GM23338 (cell line): ENCODE measurements around the gene SLC2A9. TPM values are rescaled to one million over a fixed set of nuclear protein-coding genes. Genes with fewer than 3 reads are reported as not detected.
A peak's percentile ranks its signal among the peaks of the same experiment; 100 is the strongest.

ENCODE experiments used
- ATAC-seq: fragments of 200-7000 bp; cut with Tn5 transposase; 3 replicates; pipeline ENCODE4 v1.9.1; 2020
- DNase-seq: peaks from one replicate; pipeline ENCODE4 v3.0.0-alpha.2; 2015; ENCODE audit warnings: low spot score
- H2AFZ ChIP-seq: fragments of 200-600 bp; sonication (generic); 2 replicates; pipeline ENCODE4 v1.8.0; 2016; ENCODE audit warnings: antibody characterized with exemption, mild to moderate bottlenecking, moderate library complexity
- H3F3A ChIP-seq: fragments of 200-600 bp; sonication (generic); replicated peaks from 2 replicates; pipeline ENCODE4 v1.8.0; 2017; ENCODE audit warnings: antibody characterized with exemption, mixed run types, low read depth
- H3K27ac ChIP-seq: fragments of 200-600 bp; sonication (generic); 2 replicates; pipeline ENCODE4 v1.6.1; 2016; ENCODE audit warnings: low read depth
- H3K27me3 ChIP-seq: fragments of 200-600 bp; sonication (generic); 2 replicates; pipeline ENCODE4 v1.8.0; 2016; ENCODE audit warnings: mild to moderate bottlenecking, mixed run types, moderate library complexity; ENCODE audit not compliant: insufficient read depth
- H3K36me3 ChIP-seq: fragments of 200-600 bp; sonication (generic); 2 replicates; pipeline ENCODE4 v1.8.0; 2016; ENCODE audit warnings: mild to moderate bottlenecking; ENCODE audit not compliant: insufficient read depth
- H3K4me1 ChIP-seq: fragments of 200-600 bp; sonication (generic); 2 replicates; pipeline ENCODE4 v1.8.0; 2016; ENCODE audit warnings: mild to moderate bottlenecking, moderate library complexity; ENCODE audit not compliant: insufficient read depth
- H3K4me2 ChIP-seq: fragments of 200-600 bp; sonication (generic); 2 replicates; pipeline ENCODE4 v1.7.1; 2017; ENCODE audit warnings: mixed run types
- H3K4me3 ChIP-seq: fragments of 200-600 bp; sonication (generic); 2 replicates; pipeline ENCODE4 v1.6.1; 2016; ENCODE audit warnings: mixed run types
- H3K79me2 ChIP-seq: fragments of 200-600 bp; sonication (generic); replicated peaks from 2 replicates; pipeline ENCODE4 v1.8.0; 2017; ENCODE audit warnings: mild to moderate bottlenecking; ENCODE audit not compliant: insufficient read depth
- H3K9me2 ChIP-seq: fragments of 200-600 bp; sonication (generic); 2 replicates; pipeline ENCODE4 v1.8.0; 2017; ENCODE audit not compliant: insufficient read depth
- H4K20me1 ChIP-seq: fragments of 200-600 bp; sonication (generic); replicated peaks from 2 replicates; pipeline ENCODE4 v1.8.0; 2017; ENCODE audit warnings: mild to moderate bottlenecking; ENCODE audit not compliant: insufficient read depth
- H3K27ac Mint-ChIP-seq: 2 replicates; pipeline ENCODE4 v1.8.0; 2020; ENCODE audit warnings: inconsistent platforms, mild to moderate bottlenecking, moderate library complexity, mixed read lengths
- H3K27me3 Mint-ChIP-seq: 3 replicates; pipeline ENCODE4 v1.8.0; 2022; ENCODE audit warnings: low read depth, mild to moderate bottlenecking, moderate library complexity, mixed read lengths, inconsistent platforms; ENCODE audit not compliant: insufficient read depth, poor library complexity
- H3K36me3 Mint-ChIP-seq: 3 replicates; pipeline ENCODE4 v1.8.0; 2021; ENCODE audit warnings: low read depth, mild to moderate bottlenecking, inconsistent platforms, moderate library complexity, mixed read lengths
- H3K4me1 Mint-ChIP-seq: 3 replicates; pipeline ENCODE4 v1.8.0; 2020; ENCODE audit warnings: mild to moderate bottlenecking, inconsistent platforms, mixed read lengths
- H3K4me3 Mint-ChIP-seq: 3 replicates; pipeline ENCODE4 v1.8.0; 2021; ENCODE audit warnings: moderate library complexity, mild to moderate bottlenecking, inconsistent platforms, mixed read lengths
- H3K9me3 Mint-ChIP-seq: 3 replicates; pipeline ENCODE4 v1.8.0; 2020; ENCODE audit warnings: moderate library complexity, mild to moderate bottlenecking, inconsistent platforms, mixed read lengths
- CREB1 ChIP-seq: fragments of 250-450 bp; sonication (Bioruptor Pico); IDR thresholded peaks from 2 replicates; pipeline ENCODE4 v1.5.0; 2020; ENCODE audit warnings: low read depth, mild to moderate bottlenecking, moderate library complexity
- CTCF ChIP-seq, 2 experiments: fragments of 200-600 bp in 1 of 2; sonication (generic) in 1 of 2; conservative IDR thresholded peaks; 2 replicates each; pipeline versions ENCODE4 v1.5.1 to v1.6.1; 2016 to 2017; ENCODE audit warnings: antibody characterized with exemption in 2 of 2, low read depth in 2 of 2, mild to moderate bottlenecking in 2 of 2, moderate library complexity in 1 of 2
- EZH2 ChIP-seq: fragments of 200-600 bp; sonication (generic); IDR thresholded peaks from one replicate; pipeline ENCODE4 v1.8.0; 2017; ENCODE audit warnings: antibody characterized with exemption, mild to moderate bottlenecking, low read depth; ENCODE audit not compliant: unreplicated experiment
- EZH2phosphoT487 ChIP-seq: fragments of 200-600 bp; sonication (generic); IDR thresholded peaks from one replicate; pipeline ENCODE4 v1.8.1; 2018; ENCODE audit warnings: antibody characterized with exemption; ENCODE audit not compliant: unreplicated experiment
- JUNB ChIP-seq: IDR thresholded peaks from one replicate; pipeline ENCODE4 v1.6.1; 2016; ENCODE audit warnings: antibody characterized with exemption; ENCODE audit not compliant: unreplicated experiment
- NANOG ChIP-seq: IDR thresholded peaks from 2 replicates; pipeline ENCODE4 v1.6.1; 2016; ENCODE audit warnings: antibody characterized with exemption, borderline replicate concordance
- REST ChIP-seq: IDR thresholded peaks from one replicate; pipeline ENCODE4 v1.6.1; 2018; ENCODE audit warnings: antibody characterized with exemption; ENCODE audit not compliant: unreplicated experiment
- STAT1 ChIP-seq: IDR thresholded peaks from one replicate; pipeline ENCODE4 v1.6.1; 2016; ENCODE audit warnings: antibody characterized with exemption; ENCODE audit not compliant: unreplicated experiment
- ZNF114 ChIP-seq: fragments of 250-450 bp; sonication (Bioruptor Pico); IDR thresholded peaks from 2 replicates; pipeline ENCODE4 v1.5.0; 2020; ENCODE audit warnings: mild to moderate bottlenecking, moderate library complexity
- ZNF462 ChIP-seq: fragments of 250-450 bp; sonication (Bioruptor Pico); IDR thresholded peaks from 2 replicates; pipeline ENCODE4 v1.5.0; 2020; ENCODE audit warnings: mild to moderate bottlenecking, moderate library complexity
- polyA plus RNA-seq: library from polyadenylated mRNA; unstranded; fragments of >200 nt; fragmentation: Nextera tagmentation; extraction: Ambion mirVana; gene quantifications from 2 replicates; pipeline ENCODE4 v1.2.1, GENCODE V29; 2016
- total RNA-seq: library from RNA; depleted of rRNA; stranded (reverse); fragments of >200 nt; shearing (Covaris generic); gene quantifications from 2 replicates; pipeline ENCODE4 v1.2.3, GENCODE V29; 2014

Gene SLC2A9
- total and polyA plus RNA-seq, 2 experiments from 2014 or later, result 0.21 to 0.40 TPM

DNA sequence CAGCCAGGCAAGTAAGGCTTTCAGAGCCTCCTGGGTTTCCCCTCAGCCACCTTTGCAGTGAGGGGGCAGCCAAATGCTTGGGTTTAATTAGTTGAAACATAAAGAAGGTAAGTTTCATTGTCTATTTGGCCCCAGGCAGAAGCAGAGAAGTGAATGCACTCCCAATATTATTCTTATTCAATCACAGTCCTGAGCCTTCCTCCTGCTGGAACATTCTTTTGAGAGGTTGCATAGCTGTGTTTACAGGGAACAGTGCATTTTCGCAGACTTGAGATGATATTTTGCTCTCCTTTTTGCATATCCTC is 13.9 kb downstream of the SLC2A9 start:
- H3K4me3 Mint-ChIP-seq, result no peak overlapping the region
- no peaks in the 10 kb centered on the region for H3K36me3 Mint-ChIP-seq
- Histone ChIP-seq H3F3A (no peaks in the 10 kb centered on the region), H3K36me3 (no peaks in the 10 kb centered on the region), H3K27me3 (no peaks in the 10 kb centered on the region), H3K4me3 (no peak overlapping the region), H2AFZ (no peak overlapping the region), H3K9me2 (no peaks in the 10 kb centered on the region), H3K4me1 (no peaks in the 10 kb centered on the region), H3K27ac (no peak overlapping the region), H3K79me2 (no peaks in the 10 kb centered on the region), H4K20me1 (no peaks in the 10 kb centered on the region), H3K4me2 (no peak overlapping the region)
- no peaks in the 10 kb centered on the region; the same call in 2 of the 3 replicates for H3K4me1 Mint-ChIP-seq
- peaks cover 1% of the 10 kb centered on the region for H3K27me3 Mint-ChIP-seq
- H3K9me3 Mint-ChIP-seq, result no peaks in the 10 kb centered on the region
- no peak for ATAC-seq
- no peak overlapping the region for H3K27ac Mint-ChIP-seq
- DNase-seq, result no peak
- TF ChIP-seq STAT1, result no peak

- ATAC-seq, result peak; percentile 57
- Histone ChIP-seq H3K27ac (no peak overlapping the region), H3K4me1 (no peaks in the 10 kb centered on the region), H3K79me2 (no peaks in the 10 kb centered on the region), H3K4me2 (no peak overlapping the region), H4K20me1 (no peaks in the 10 kb centered on the region), H2AFZ (no peak overlapping the region), H3K4me3 (no peak overlapping the region), H3F3A (no peaks in the 10 kb centered on the region), H3K9me2 (no peaks in the 10 kb centered on the region; the same call in 1 of the 2 replicates), H3K36me3 (no peaks in the 10 kb centered on the region), H3K27me3 (no peaks in the 10 kb centered on the region)
- no peak for DNase-seq
- Mint-ChIP-seq H3K4me3 (no peak overlapping the region), H3K27ac (no peak overlapping the region), H3K4me1 (no peaks in the 10 kb centered on the region), H3K36me3 (no peaks in the 10 kb centered on the region), H3K27me3 (no peaks in the 10 kb centered on the region), H3K9me3 (no peaks in the 10 kb centered on the region)
- TF ChIP-seq CREB1 (no peak), ZNF114 (CRISPR knock-in tag) (no peak), REST (no peak), EZH2phosphoT487 (no peak), NANOG (no peak), EZH2 (no peak), STAT1 (no peak), JUNB (no peak), ZNF462 (CRISPR knock-in tag) (no peak), CTCF (conservative IDR thresholded peaks at IDR 0.05; ENCODE audit: low read depth in 2 of 2) (no peak)
Observed at GRCh38 chr4:10006601-10007435, 14.5 kb downstream of the SLC2A9 start.
